Measurements from ENCODE around the gene NR1H4. TPM values are rescaled to one million over a fixed set of nuclear protein-coding genes. Genes with fewer than 3 reads are reported as not detected.

Gene NR1H4
- total and polyA plus RNA-seq, 8 donors: 0.20 to 0.72 (median 0.44) TPM; not detected in 2

DNA sequence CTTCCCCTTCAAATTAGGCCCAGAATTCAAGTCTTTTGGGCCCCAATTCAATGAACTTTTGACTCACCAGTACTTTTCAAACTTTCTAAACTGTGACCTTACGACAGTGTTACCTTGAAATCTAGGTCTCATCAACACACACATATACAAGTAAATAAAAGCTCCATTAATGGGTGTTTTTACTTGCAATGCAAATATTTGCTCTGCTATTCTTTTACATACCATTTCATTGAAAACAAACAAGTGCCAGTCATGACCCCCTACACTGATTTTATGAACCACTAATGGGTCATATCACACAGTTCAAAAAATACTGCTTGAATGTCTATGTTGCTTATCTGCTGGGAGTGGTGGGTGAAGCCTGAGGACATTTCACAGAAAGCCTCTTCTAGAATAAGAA, 9.1 kb upstream of the NR1H4 start:
- H3K9me3 ChIP-seq: no peaks in the 10 kb centered on the region
- H3K27me3 ChIP-seq: no peaks in the 10 kb centered on the region
- H3K4me3 ChIP-seq: no peak overlapping the region
- H3K36me3 ChIP-seq: no peaks in the 10 kb centered on the region
- no peaks in the 10 kb centered on the region for H3K4me1 ChIP-seq
- ATAC-seq (no peak), DNase-seq (no peak)
- intact Hi-C loops (cut with DNase I): no loop called here
- no peak overlapping the region for H3K27ac ChIP-seq
- TF ChIP-seq, protein P1, sequence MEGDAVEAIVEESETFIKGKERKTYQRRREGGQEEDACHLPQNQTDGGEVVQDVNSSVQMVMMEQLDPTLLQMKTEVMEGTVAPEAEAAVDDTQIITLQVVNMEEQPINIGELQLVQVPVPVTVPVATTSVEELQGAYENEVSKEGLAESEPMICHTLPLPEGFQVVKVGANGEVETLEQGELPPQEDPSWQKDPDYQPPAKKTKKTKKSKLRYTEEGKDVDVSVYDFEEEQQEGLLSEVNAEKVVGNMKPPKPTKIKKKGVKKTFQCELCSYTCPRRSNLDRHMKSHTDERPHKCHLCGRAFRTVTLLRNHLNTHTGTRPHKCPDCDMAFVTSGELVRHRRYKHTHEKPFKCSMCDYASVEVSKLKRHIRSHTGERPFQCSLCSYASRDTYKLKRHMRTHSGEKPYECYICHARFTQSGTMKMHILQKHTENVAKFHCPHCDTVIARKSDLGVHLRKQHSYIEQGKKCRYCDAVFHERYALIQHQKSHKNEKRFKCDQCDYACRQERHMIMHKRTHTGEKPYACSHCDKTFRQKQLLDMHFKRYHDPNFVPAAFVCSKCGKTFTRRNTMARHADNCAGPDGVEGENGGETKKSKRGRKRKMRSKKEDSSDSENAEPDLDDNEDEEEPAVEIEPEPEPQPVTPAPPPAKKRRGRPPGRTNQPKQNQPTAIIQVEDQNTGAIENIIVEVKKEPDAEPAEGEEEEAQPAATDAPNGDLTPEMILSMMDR (IDR thresholded peaks at IDR 0.05): no peak

DNA sequence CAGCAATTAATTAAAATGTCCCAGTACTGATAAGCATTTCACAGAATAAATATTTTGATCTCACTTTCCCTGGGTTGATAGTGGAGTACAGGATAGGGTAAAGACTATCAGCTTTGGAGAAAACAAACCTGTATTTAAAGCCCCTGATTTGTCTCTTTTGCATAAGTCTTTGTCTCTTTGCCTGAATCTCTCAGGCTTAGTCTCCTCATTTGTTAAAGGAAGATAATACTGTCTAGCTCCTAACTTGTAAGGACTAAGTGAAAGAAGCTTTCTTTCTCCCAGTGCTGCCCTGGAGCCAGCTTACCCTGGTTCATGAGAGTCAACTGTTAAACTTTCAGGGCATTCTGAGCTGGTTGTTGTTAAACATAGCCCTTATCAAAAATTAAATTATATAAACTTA, 5.5 kb upstream of the NR1H4 start:
- H3K9me3 ChIP-seq: no peaks in the 10 kb centered on the region
- no peaks in the 10 kb centered on the region for H3K36me3 ChIP-seq
- intact Hi-C loops (cut with DNase I): no loop called here
- no peaks in the 10 kb centered on the region for H3K4me1 ChIP-seq
- no peak overlapping the region for H3K27ac ChIP-seq
- ATAC-seq (no peak), DNase-seq (no peak)
- no peak overlapping the region for H3K4me3 ChIP-seq
- H3K27me3 ChIP-seq: no peaks in the 10 kb centered on the region
- TF ChIP-seq, protein P1 (IDR thresholded peaks at IDR 0.05): no peak

DNA sequence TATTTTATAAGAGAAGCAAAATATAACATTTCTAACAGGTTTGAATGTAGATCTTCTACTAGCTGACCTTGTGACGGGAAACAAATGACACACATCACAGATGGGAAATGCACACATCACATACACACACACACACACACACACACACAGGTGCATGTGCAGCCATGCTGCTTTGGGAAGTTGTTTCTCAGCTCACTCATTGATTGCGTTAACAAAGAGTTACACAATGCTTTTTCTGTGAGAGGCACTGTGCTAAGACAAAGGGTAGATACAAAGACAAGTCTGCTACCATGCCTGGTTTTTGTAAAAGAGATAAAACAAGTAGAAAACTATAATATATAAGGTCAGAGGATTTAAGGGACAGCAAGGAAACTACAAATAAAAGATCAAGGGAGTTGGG, 1.3 kb upstream of the NR1H4 start:
- no peak for ATAC-seq
- Histone ChIP-seq H3K4me1 (no peaks in the 10 kb centered on the region), H3K36me3 (no peaks in the 10 kb centered on the region), H3K27me3 (no peaks in the 10 kb centered on the region), H3K9me3 (no peaks in the 10 kb centered on the region), H3K27ac (no peak overlapping the region), H3K4me3 (no peak overlapping the region)
- TF ChIP-seq, protein P1 (IDR thresholded peaks at IDR 0.05): no peak
- intact Hi-C loops (cut with DNase I): no loop called here
- DNase-seq: no peak

DNA sequence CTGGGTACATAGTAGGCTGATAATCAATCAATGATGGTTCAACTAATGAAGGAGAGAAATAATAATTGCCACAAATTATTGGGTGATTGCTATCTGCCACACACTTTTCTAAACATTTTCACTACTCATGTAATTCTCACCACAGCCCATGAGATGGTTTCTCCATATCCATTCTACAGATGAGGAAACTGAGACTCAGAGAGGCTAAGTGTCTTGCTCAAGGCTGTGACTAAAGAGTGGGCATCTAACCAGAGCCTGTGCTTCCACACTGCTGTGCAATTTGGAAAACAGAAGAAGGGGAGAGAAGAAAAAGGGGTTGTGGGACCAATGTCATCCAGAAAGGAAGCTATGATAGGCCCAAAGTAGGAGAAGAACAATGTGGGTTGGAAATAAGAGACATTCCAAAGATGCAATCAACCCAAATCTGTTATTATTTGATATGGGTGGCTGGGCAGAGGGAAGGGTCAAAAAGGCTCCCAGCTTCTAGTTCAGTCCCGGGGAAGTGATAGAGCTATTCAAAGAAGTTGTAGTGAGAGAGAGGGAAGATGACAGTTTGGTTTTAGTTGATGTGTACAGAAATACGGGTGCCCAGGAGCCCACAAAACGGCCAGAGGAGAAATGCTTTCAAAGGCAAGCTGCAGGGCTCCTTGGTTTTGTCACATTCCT, 483 bp upstream of the NR1H4 start:
- Histone ChIP-seq H3K9me3 (no peaks in the 10 kb centered on the region), H3K4me3 (no peak overlapping the region), H3K4me1 (no peaks in the 10 kb centered on the region), H3K27ac (no peak overlapping the region), H3K27me3 (no peaks in the 10 kb centered on the region), H3K36me3 (no peaks in the 10 kb centered on the region)
- ATAC-seq (no peak), DNase-seq (no peak)
- TF ChIP-seq, protein P1 (IDR thresholded peaks at IDR 0.05): no peak
- intact Hi-C loops (cut with DNase I): no loop called here

DNA sequence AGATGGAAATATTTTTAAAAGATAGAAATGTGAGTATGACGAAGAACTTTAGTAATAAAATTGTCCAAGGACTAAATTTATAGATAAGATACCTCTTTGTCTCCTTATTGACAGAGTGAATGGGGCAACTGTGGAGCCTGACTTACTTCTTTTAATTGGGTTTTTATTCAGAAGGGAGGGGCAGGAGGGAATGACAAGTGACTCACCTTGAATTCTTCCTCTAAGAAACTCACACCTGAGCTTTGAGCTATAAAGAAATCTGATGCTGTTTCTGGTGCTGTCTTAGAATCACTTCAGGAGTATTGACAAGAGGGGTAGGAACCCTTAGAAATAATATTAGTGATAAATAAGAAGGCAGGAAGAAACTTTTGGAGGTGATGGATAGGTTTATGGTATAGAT, 951 bp downstream of the NR1H4 start:
- intact Hi-C loops (cut with DNase I): no loop called here
- Histone ChIP-seq H3K4me3 (no peak overlapping the region), H3K27ac (no peak overlapping the region), H3K36me3 (no peaks in the 10 kb centered on the region), H3K9me3 (no peaks in the 10 kb centered on the region), H3K4me1 (no peaks in the 10 kb centered on the region), H3K27me3 (no peaks in the 10 kb centered on the region)
- no peak for ATAC-seq
- DNase-seq: no peak
- TF ChIP-seq, protein P1 (IDR thresholded peaks at IDR 0.05): no peak

All from left lung (tissue), 10 donors.